ENCODE data around the gene FAM167B. TPM values are rescaled to one million over a fixed set of nuclear protein-coding genes. Genes with fewer than 3 reads are reported as not detected.

Gene FAM167B
- total and polyA plus RNA-seq, 2 of the 4 experiments (the other 2 are of a cell fraction), result 0.18 to 0.53 TPM

DNA sequence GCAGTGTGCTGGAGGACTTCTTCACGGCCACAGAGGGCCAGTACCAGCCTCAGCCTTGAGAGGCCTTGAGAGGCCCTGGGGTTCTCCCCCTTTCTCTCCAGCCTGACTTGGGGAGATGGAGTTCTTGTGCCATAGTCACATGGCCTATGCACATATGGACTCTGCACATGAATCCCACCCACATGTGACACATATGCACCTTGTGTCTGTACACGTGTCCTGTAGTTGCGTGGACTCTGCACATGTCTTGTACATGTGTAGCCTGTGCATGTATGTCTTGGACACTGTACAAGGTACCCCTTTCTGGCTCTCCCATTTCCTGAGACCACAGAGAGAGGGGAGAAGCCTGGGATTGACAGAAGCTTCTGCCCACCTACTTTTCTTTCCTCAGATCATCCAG, 38.6 kb downstream of the FAM167B start:
- Histone ChIP-seq H4K20me1 (ENCODE audit: insufficient read depth, low read length) (no peaks in the 10 kb centered on the region), H3K14ac (replicated peaks; ENCODE audit: low read depth, low read length) (no peak overlapping the region), H3K4me3 (ENCODE audit: insufficient read depth, low read depth, low read length) (no peak overlapping the region), H3K4me2 (ENCODE audit: low read depth, low read length) (no peak overlapping the region), H3K36me3 (ENCODE audit: control insufficient read depth, insufficient read depth, low read length) (no peaks in the 10 kb centered on the region), H3K79me1 (ENCODE audit: low read depth in 1 of 2, low read length in 2 of 2) (no peaks in the 10 kb centered on the region), H4K5ac (ENCODE audit: low read depth, low read length) (no peak overlapping the region), H3K4me1 (ENCODE audit: control insufficient read depth, insufficient read depth, low read length) (no peaks in the 10 kb centered on the region), H3K9ac (ENCODE audit: low read depth, low read length) (no peak overlapping the region), H2AFZ (replicated peaks; ENCODE audit: low read length, poor library complexity) (no peak overlapping the region), H2BK5ac (ENCODE audit: low read depth, low read length, poor library complexity, severe bottlenecking) (no peak overlapping the region), H2AK5ac (ENCODE audit: low read depth, low read length) (no peak overlapping the region), H2AK9ac (replicated peaks; ENCODE audit: low read depth, low read length, poor library complexity) (no peak overlapping the region), H4K91ac (ENCODE audit: insufficient read depth, low read depth, low read length) (no peak overlapping the region), H3K4ac (ENCODE audit: low read depth, low read length) (no peak overlapping the region), H4K8ac (ENCODE audit: low read depth in 2 of 2, low read length in 2 of 2) (no peak overlapping the region), H3K27me3 (ENCODE audit: control insufficient read depth, insufficient read depth, low read length) (no peaks in the 10 kb centered on the region), H2BK120ac (ENCODE audit: low read depth, low read length) (no peak overlapping the region), H2BK15ac (ENCODE audit: low read depth, low read length) (no peak overlapping the region), H3K23ac (ENCODE audit: low read depth, low read length) (no peak overlapping the region), H3K9me1 (ENCODE audit: insufficient read depth, low read length) (no peaks in the 10 kb centered on the region), H3K9me3 (ENCODE audit: control insufficient read depth, insufficient read depth, low read length) (no peaks in the 10 kb centered on the region), H3K27ac (ENCODE audit: insufficient read depth, low read length) (no peak overlapping the region), H3K18ac (ENCODE audit: low read depth, low read length) (no peak overlapping the region), H2BK20ac (ENCODE audit: low read depth, low read length) (no peak overlapping the region), H3K56ac (ENCODE audit: extremely low read depth, insufficient read depth, low read length) (no peak overlapping the region)
- intact Hi-C loops (cut with micrococcal nuclease) (no loop called here), dilution Hi-C loops (cut with HindIII; ENCODE audit: low sequenced_read_pairs, unreplicated experiment) (no loop called here), in situ Hi-C loops (cut with MboI; ENCODE audit: low sequenced_read_pairs) (no loop called here)
- ChIA-PET POLR2A (ENCODE audit: unreplicated experiment) (no interaction called here), CTCF (no interaction called here)
- WGBS, 2 experiments (ENCODE audit: extremely low coverage in 2 of 2, insufficient read length in 1 of 2), result 100% methylated on average over 1 of the region's 3 CpGs; no CpG with 5 or more reads in 1 of the 2 experiments
- DNase-seq (no peak), ATAC-seq (ENCODE audit: low read depth) (no peak)
- TF ChIP-seq, protein P1, sequence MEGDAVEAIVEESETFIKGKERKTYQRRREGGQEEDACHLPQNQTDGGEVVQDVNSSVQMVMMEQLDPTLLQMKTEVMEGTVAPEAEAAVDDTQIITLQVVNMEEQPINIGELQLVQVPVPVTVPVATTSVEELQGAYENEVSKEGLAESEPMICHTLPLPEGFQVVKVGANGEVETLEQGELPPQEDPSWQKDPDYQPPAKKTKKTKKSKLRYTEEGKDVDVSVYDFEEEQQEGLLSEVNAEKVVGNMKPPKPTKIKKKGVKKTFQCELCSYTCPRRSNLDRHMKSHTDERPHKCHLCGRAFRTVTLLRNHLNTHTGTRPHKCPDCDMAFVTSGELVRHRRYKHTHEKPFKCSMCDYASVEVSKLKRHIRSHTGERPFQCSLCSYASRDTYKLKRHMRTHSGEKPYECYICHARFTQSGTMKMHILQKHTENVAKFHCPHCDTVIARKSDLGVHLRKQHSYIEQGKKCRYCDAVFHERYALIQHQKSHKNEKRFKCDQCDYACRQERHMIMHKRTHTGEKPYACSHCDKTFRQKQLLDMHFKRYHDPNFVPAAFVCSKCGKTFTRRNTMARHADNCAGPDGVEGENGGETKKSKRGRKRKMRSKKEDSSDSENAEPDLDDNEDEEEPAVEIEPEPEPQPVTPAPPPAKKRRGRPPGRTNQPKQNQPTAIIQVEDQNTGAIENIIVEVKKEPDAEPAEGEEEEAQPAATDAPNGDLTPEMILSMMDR (conservative IDR thresholded peaks at IDR 0.05; ENCODE audit: low read depth, low read length), result no peak
- no peak for TF ChIP-seq MXI1 (IDR thresholded peaks at IDR 0.05; ENCODE audit: borderline replicate concordance, low read depth, low read length)
- no peak for TF ChIP-seq CEBPB (IDR thresholded peaks at IDR 0.05; ENCODE audit: low read depth, low read length)
- no peak for TF ChIP-seq MAZ (IDR thresholded peaks at IDR 0.05; ENCODE audit: borderline replicate concordance, low read depth, low read length)
- TF ChIP-seq, protein P2, sequence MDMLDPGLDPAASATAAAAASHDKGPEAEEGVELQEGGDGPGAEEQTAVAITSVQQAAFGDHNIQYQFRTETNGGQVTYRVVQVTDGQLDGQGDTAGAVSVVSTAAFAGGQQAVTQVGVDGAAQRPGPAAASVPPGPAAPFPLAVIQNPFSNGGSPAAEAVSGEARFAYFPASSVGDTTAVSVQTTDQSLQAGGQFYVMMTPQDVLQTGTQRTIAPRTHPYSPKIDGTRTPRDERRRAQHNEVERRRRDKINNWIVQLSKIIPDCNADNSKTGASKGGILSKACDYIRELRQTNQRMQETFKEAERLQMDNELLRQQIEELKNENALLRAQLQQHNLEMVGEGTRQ (IDR thresholded peaks at IDR 0.05; ENCODE audit: low read depth, low read length), result no peak
- TF ChIP-seq CHD1 (IDR thresholded peaks at IDR 0.05; ENCODE audit: low read depth, low read length), result no peak
- no TSS peak for BruUV-seq (replicated peaks)

Measured in IMR-90 (cell line).